MM.1S (cell line): Measurements from ENCODE around the gene STAB1.

ENCODE experiments used
- DNase-seq: peaks from one replicate; pipeline ENCODE4 v3.0.0-alpha.2; 2015
- H2AFZ ChIP-seq: fragments of 300-600 bp; sonication (generic); 2 replicates; pipeline ENCODE4 v1.6.0; 2016; ENCODE audit warnings: antibody characterized with exemption, low read length
- H3F3A ChIP-seq: fragments of 300-600 bp; sonication (generic); 2 replicates; pipeline ENCODE4 v1.6.1; 2016; ENCODE audit warnings: mild to moderate bottlenecking, antibody characterized with exemption, low read length, moderate library complexity, mixed read lengths; ENCODE audit not compliant: insufficient read depth
- H3K27ac ChIP-seq: fragments of 300-600 bp; sonication (generic); 2 replicates; pipeline ENCODE4 v1.5.1; 2016; ENCODE audit warnings: mild to moderate bottlenecking, low read length
- H3K27me3 ChIP-seq: fragments of 300-600 bp; sonication (generic); replicated peaks from 2 replicates; pipeline ENCODE4 v1.6.0; 2016; ENCODE audit warnings: low read length; ENCODE audit not compliant: insufficient read depth
- H3K36me3 ChIP-seq: fragments of 300-600 bp; sonication (generic); replicated peaks from 2 replicates; pipeline ENCODE4 v1.6.1; 2016; ENCODE audit warnings: mild to moderate bottlenecking, low read length, mixed read lengths; ENCODE audit not compliant: insufficient read depth
- H3K4me1 ChIP-seq: fragments of 300-600 bp; sonication (generic); 2 replicates; pipeline ENCODE4 v1.6.1; 2016; ENCODE audit warnings: low read length, mixed read lengths
- H3K4me2 ChIP-seq: fragments of 300-600 bp; sonication (generic); 2 replicates; pipeline ENCODE4 v1.6.0; 2016; ENCODE audit warnings: low read depth, low read length
- H3K4me3 ChIP-seq: fragments of 300-600 bp; sonication (generic); 2 replicates; pipeline ENCODE4 v1.5.1; 2016; ENCODE audit warnings: low read length, mixed read lengths
- H3K79me2 ChIP-seq: fragments of 300-600 bp; sonication (generic); 2 replicates; pipeline ENCODE4 v1.6.1; 2016; ENCODE audit warnings: mixed run types, low read length, mixed read lengths
- H3K9ac ChIP-seq: fragments of 300-600 bp; sonication (generic); 2 replicates; pipeline ENCODE4 v1.6.1; 2016; ENCODE audit warnings: low read length, mixed read lengths
- H3K9me2 ChIP-seq: fragments of 300-600 bp; sonication (generic); replicated peaks from 2 replicates; pipeline ENCODE4 v1.6.1; 2016; ENCODE audit warnings: mild to moderate bottlenecking, low read length, mixed read lengths; ENCODE audit not compliant: insufficient read depth
- H3K9me3 ChIP-seq: fragments of 300-600 bp; sonication (generic); replicated peaks from 2 replicates; pipeline ENCODE4 v1.6.1; 2016; ENCODE audit warnings: mild to moderate bottlenecking, low read length, mixed read lengths; ENCODE audit not compliant: insufficient read depth
- H4K20me1 ChIP-seq: fragments of 300-600 bp; sonication (generic); 2 replicates; pipeline ENCODE4 v1.6.1; 2016; ENCODE audit warnings: mild to moderate bottlenecking, low read length, moderate library complexity, mixed read lengths; ENCODE audit not compliant: insufficient read depth
- CTCF ChIP-seq: fragments of 300-600 bp; sonication (generic); IDR thresholded peaks from 2 replicates; pipeline ENCODE4 v1.5.1; 2016; ENCODE audit warnings: antibody characterized with exemption, low read length, mixed read lengths
- EZH2 ChIP-seq: fragments of 300-600 bp; sonication (generic); optimal IDR thresholded peaks from 2 replicates; pipeline ENCODE3; 2017; ENCODE audit warnings: low read depth, mild to moderate bottlenecking, antibody characterized with exemption, low read length, mixed read lengths
- EZH2phosphoT487 ChIP-seq: fragments of 300-600 bp; sonication (generic); IDR thresholded peaks from 2 replicates; pipeline ENCODE4 v1.6.1; 2018; ENCODE audit warnings: antibody characterized with exemption, low read length

Gene STAB1

DNA sequence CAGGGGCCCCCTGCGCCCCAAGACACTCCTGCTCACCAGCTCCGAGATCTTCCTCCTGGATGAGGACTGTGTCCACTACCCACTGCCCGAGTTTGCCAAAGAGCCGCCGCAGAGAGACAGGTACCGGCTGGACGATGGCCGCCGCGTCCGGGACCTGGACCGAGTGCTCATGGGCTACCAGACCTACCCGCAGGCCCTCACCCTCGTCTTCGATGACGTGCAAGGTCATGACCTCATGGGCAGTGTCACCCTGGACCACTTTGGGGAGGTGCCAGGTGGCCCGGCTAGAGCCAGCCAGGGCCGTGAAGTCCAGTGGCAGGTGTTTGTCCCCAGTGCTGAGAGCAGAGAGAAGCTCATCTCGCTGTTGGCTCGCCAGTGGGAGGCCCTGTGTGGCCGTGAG, 3.1 kb upstream of the STAB1 start:
- Histone ChIP-seq H3K9ac (no peak overlapping the region), H3K36me3 (no peaks in the 10 kb centered on the region), H3K4me2 (no peak overlapping the region), H2AFZ (no peak overlapping the region), H3K9me3 (no peaks in the 10 kb centered on the region), H3F3A (no peaks in the 10 kb centered on the region), H3K9me2 (no peaks in the 10 kb centered on the region), H3K79me2 (no peaks in the 10 kb centered on the region), H3K27ac (no peak overlapping the region), H3K4me3 (no peak overlapping the region), H3K4me1 (no peaks in the 10 kb centered on the region), H3K27me3 (no peaks in the 10 kb centered on the region), H4K20me1 (no peaks in the 10 kb centered on the region)
- DNase-seq = no peak
- no peak for TF ChIP-seq CTCF
- no peak for TF ChIP-seq EZH2
- TF ChIP-seq EZH2phosphoT487 = no peak

GRCh38 chr3:52493232-52494017, 1.7 kb upstream of the STAB1 start:
- Histone ChIP-seq H3K9me2 (no peaks in the 10 kb centered on the region), H3K27ac (no peak overlapping the region), H3K4me2 (no peak overlapping the region), H3K4me3 (no peak overlapping the region), H3F3A (no peaks in the 10 kb centered on the region), H4K20me1 (no peaks in the 10 kb centered on the region), H3K36me3 (no peaks in the 10 kb centered on the region), H3K9me3 (no peaks in the 10 kb centered on the region), H2AFZ (no peak overlapping the region), H3K4me1 (no peaks in the 10 kb centered on the region), H3K27me3 (no peaks in the 10 kb centered on the region), H3K79me2 (no peaks in the 10 kb centered on the region), H3K9ac (no peak overlapping the region)
- TF ChIP-seq CTCF (no peak), EZH2 (no peak), EZH2phosphoT487 (no peak)
- DNase-seq = no peak

DNA sequence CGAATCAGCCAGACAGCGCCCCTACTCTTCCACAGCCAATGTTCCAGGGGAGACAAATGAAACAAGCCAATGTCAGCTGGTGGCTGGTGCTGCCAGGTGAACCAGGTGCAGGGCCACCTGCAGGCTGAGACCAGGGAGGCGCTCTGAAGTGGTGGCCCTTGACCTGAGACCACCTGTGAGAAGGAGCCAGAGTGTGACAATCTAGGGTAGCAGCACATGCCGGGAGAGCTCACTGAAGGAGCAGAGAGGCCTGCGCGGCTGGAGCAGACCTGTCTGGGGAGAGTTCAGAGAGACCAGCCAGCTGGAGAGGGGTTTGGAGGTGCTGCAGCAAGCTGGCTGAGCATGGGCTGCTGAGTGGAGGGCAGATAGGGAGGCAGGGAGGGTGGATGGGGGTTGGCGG, 693 bp upstream of the STAB1 start:
- Histone ChIP-seq H3K36me3 (no peaks in the 10 kb centered on the region), H4K20me1 (no peaks in the 10 kb centered on the region), H3K79me2 (no peaks in the 10 kb centered on the region), H3K4me2 (no peak overlapping the region), H3K9me2 (no peaks in the 10 kb centered on the region), H3K4me3 (no peak overlapping the region), H3K27ac (no peak overlapping the region), H2AFZ (no peak overlapping the region), H3K9me3 (no peaks in the 10 kb centered on the region), H3K27me3 (no peaks in the 10 kb centered on the region; the same call in 1 of the 2 replicates), H3F3A (no peaks in the 10 kb centered on the region), H3K9ac (no peak overlapping the region), H3K4me1 (no peaks in the 10 kb centered on the region)
- DNase-seq = no peak
- TF ChIP-seq CTCF = no peak
- TF ChIP-seq EZH2phosphoT487 = no peak
- TF ChIP-seq EZH2 = no peak
